Activated CD4-positive, alpha-beta T cell treated with anti-CD3 and anti-CD28 coated beads, Interleukin-2, amount 50 U/mL, for 4 hours (primary cell): ENCODE measurements around the gene MYH1.
"Not testable (repeated sequence)": the region's sequence is repeated elsewhere in the genome, so short reads cannot be mapped to it uniquely, and the experiment has no call there.

Source experiments
- DNase-seq, 2 experiments: peaks; one replicate each; pipeline ENCODE4 v3.0.0-alpha.2; 2020

MYH1 gene

DNA sequence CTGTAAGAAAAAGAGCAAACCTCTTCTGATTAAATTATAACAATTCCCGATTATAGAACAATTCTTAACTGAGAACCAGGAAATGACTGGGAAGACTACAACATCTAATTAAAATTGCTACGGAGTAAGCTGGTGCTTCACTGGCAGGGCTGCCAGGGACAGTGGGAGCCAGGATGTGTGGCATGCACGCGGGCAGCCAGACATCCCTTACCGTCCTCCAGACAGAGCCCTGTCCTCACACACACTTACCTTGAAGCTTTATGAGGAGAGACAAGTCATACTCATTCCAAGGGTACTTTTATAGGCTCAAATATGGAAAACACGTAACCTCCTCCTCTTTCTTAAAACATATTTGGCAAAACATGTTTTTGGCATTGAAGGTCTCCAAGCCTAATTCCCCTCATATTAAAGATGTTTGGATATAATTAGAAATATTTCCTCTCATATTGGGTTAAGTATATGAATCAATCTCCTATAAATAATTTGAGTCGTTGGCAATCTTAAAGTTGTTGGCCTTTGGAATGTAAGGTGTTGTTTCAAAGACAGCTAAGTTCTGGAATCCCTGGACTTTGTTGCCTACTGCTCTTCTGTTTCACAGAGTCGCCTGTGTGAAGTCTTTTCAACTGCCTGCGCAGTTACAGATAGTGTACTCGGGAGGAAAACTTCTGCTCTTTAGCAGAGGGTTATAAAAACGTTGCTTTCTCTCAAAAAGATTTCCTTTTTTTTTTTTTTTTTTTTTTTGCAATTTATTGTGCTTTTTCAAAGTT is at the start of gene MYH1:
Gene MYH1 (minus strand): TSS at position 272 of the 767 bp plus-strand sequence. CDS start 1,900 bp downstream, outside the sequence.
- no peak for DNase-seq

DNA sequence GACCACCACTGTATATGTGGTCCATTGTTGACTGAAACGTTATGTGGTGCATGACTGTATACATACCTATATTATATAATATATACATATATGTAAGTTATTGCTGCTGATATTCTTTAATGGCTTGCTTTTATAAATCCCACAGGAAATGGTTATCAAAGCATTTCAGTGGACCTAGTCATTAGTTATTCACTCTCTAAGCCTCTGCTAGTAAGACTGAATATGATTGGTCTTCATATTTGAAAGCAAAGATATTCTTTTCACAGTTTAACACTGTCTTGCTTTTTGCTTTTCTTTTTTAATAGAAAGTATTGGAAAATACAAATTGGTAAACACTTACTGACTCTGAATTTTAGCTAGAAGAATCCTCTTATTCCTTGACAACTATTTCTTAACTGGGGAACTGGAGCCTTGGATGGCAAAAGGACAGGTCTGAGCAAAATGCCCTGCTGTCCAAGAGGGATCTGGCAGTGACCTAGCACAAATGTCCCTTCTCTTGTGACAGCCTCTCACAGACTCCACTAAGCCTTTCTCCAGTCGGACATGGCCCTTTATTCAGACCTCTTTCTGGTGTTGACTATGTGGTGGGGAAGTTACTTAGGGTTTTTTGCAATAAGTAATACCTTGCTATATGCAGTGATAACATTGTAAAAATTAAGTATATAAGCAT is 45.8 kb upstream of the MYH1 start:
- DNase-seq = no peak

DNA sequence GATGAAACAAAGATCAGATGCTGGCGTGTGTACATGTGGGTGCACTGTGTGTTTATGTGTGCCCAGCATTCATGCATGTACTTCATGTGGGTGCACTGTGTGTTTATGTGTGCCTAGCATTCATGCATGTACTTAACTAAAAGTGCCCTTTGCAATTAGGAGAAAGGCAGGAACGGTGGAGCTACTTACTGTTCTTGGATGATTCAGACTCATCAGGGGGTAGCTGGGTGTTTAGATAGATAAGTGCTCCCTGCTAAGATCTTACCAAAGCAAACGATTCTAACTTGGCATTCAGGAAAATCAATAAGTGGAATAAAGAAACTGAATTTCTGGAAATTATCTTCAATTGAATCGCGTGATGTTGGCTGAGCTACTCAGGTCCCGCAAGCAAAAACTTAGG is 39.7 kb upstream of the MYH1 start:
- DNase-seq = no peak

DNA sequence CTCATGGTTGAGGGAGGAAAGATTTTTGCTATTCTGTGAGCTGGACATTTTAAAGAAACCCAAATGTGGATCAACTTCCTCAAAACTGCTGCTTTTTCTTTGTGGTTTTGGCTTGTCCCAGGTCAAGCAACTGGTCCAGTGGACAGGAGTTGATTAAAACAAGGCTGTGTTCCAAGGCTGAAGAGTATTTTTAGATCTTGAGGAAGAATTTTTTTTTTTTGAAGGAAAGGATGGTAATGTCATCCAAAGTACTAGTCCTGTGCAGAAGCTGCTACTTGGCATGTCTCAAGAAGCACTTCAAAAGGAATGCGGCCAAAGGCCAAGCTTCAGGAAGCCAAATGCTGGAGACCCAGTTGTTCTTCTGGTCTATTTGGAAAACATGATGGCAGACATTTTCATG is 39.1 kb upstream of the MYH1 start:
- no peak for DNase-seq

GRCh38 chr17:10556301-10557005 is 38.1 kb upstream of the MYH1 start:
- DNase-seq = no peak

DNA sequence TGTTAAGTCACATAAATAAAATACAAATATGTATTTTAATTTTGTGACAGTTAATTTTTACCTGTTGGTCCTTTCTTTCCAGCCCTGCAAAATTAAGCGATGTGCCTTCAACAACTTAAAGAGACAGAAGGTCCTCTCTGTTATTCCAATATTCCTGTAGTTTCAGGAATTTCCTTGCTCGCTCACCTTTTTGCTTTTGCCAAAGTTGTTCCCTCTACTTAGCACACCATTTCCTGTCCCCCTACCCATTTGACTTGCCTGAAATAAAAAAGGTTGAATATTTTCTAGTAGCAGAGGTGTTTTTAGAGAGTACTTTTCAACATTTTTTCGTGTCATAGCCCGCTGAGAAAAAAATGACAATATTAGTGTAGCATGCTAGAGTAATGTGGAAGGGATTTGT is 31.7 kb upstream of the MYH1 start:
- DNase-seq = no peak

- DNase-seq = no peak
Observed at GRCh38 chr17:10549096-10549842, 30.9 kb upstream of the MYH1 start, which contains the start of gene MYH2. Gene MYH2, minus strand, starts transcription at chr17:10549658. Its CDS starts 1,738 bp downstream, at chr17:10547920.

DNA sequence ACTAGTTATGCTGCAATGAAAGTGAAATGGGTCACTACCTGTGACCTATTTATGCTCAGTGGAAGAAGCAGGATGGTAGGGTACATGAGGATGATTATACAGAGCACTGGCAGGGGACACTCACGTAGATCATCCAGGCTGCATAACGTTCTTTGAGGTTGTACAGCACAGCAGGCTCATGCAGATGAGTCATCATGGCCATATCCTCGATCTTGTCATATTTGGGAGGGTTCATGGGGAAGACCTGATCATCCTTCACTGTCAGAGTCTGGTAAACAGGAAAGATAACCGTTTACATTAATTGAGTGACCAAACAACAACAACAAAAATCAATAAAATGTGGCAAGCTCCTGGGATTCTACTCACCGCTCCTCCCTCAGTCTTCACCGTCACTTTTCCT is 29.0 kb upstream of the MYH1 start:
- no peak for DNase-seq

DNA sequence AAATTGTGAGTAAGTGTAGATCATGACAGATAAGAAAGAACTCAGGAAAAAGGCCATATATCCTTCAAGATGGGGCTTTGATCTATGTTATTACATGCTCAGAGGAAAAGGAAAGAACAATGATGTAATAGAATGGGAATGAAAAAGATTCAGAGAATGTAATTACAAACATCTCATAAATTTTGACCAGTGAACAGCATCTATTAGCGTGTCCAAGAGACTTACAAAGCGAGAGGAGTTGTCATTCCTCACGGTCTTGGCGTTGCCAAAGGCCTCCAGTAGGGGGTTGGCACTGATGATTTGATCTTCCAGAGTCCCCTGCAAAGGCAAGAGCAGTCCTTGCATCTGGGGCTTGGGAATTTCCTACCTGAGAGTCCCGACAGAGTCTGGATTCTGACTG is 25.1 kb upstream of the MYH1 start:
- not testable (repeated sequence) for DNase-seq

- not testable (repeated sequence) for DNase-seq
Observed at GRCh38 chr17:10541179-10541578, 22.8 kb upstream of the MYH1 start.

- DNase-seq = no peak
Observed at GRCh38 chr17:10532026-10532425, 13.7 kb upstream of the MYH1 start.

DNA sequence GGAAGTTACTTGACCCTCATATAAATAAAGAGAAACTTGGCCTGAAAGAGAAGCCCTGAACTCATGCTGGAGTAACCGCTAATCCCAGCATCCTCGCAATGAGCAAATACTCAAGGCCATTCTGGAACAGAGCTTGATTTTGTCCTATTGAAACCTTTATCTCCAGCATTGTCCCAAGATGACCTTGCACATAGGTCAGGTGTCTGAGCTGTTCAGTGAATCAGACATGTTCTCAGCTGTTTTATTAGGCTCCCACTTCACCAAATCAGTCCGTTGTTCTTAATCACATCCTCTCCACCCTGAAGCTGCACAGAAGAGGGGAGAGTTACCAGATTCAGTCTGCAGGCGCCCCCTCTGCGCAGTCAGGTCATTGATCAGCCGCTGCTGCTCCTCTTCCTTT is 9.1 kb upstream of the MYH1 start:
- no peak for DNase-seq

DNA sequence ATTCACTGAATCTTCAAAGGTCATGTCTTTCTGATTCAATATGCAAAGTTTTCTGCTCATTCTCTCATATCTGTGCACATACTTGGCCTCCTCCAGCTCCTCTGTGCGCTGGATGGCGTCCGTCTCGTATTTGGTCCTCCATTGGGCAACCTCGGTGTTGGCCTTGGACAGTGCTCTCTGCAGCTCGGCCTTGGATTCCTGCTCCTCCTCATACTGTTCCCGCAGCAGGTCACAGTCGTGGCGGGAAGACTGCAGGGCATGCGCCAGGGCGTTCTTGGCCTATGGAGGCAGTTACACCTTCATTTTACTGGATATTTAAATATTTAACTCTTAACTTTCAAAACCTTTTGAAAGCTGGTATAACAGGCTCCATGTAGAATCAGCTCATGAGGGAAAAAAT is 8.2 kb upstream of the MYH1 start:
- DNase-seq = no peak

DNA sequence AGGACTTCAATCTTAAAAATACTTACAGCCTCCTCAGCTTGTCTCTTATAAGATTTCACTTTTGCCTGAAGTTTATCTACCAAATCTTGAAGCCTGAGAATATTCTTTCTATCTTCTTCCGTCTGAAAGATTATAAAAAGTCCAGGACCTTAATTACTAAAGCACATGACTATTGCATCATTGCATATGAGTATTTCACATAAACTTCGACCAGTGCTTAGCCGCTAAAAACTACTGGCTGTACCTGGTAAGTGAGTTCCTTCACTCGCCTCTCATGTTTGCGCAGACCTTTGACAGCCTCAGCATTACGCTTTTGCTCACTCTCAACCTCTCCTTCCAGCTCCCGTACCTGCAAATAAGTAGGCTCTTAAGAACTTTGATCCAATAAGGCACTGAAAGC is 4.7 kb upstream of the MYH1 start:
- no peak for DNase-seq

DNA sequence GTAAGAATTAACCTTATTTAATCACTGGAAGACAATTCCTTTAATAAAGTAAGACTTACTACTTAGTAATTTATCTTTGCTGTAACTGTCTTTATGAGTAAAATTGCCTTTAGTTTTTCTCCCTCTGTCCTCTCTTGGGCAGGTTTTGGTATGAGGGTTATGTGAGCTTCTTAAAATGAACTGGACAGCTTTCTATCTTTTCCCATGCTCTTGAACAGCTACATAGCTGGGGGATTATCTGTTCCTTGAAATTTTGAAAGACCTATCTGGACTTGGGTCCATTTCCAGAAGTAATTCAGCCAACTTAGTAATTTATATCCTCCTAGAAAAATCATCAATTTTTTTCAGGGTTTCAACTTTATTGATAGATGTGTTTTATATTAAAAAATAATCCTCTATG is 3.6 kb upstream of the MYH1 start:
- no peak for DNase-seq

- DNase-seq = no peak
Observed at GRCh38 chr17:10516638-10517037, 1.7 kb downstream of the MYH1 start.

GRCh38 chr17:10516065-10516464 is 2.3 kb downstream of the MYH1 start:
- no peak for DNase-seq

- DNase-seq = no peak
Observed at GRCh38 chr17:10513299-10514067, 4.9 kb downstream of the MYH1 start.

DNA sequence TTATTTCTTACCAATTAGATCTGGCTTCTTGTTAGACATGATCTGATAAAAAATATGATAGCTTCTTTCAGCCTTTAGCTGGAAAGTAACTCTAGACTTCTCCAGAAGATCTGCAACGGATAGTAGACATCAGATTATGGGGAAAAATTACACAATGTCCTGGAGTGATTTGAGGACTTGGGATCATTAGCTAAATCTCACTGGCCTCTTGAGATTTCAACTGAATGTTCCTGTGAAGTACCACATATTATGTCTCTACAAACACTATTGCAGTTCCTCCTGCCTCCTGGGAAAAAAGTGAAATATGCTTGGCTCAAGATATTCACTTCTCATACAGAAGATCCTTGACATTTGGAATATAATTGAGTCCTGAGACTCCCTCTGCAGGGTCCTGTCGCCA is 5.5 kb downstream of the MYH1 start:
- no peak for DNase-seq

DNA sequence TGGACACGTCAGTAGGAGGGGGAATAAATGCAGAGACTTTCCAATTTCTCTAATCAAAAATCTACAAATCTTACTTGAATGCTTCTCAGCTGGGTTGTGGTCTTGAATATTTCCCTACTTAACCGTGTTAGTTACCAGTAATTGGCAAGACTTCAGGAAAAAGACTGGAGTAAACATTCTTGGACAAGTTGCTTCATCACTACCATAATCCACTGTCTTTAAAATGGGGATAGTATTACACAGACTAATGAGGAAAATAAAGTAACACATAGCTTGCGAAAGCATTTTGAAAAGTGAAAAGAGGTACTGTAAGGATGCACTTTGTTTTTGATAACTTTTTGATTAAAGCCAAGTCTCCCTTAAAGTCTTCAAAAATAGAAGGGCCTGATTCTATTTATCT is 18.4 kb downstream of the MYH1 start:
- no peak for DNase-seq

- no peak for DNase-seq
Observed at GRCh38 chr17:10492004-10492403, 26.3 kb downstream of the MYH1 start.

- DNase-seq = no peak
Observed at GRCh38 chr17:10482252-10482651, 36.1 kb downstream of the MYH1 start.
